ENCODE results near the gene ROR1.

The ROR1 gene

DNA sequence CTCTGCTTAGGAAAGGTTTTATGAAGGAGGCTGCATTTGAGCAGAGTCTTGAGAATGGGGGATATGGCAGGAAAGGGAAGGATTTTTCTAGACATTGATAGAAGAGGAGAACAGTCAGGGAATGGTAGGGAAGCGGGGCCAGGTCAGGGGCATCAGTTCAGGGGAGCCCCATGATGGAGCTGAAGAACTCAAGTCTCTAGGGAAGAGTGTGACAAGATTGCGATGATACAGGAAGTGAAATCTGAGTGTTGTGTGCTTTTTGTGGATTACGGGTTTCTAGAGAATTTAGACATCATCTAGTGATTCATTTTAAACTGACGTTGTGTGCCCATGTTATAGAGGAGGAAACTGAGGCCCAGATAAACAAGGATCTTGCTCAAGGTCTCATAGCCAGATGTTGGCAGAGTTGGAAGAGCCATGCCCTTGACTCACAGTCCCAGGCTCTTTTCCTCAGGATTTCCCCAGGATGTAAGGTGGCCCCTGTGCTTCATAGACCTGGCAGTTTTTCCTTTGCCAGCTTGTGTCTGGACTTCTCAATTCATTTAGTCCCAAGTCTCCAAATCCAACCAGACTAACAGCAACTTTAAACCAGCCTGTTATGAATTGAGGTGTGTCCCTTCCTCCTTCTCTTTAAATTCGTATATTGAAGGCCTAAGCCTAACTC is 130.3 kb downstream of the ROR1 start:
- DNase-seq (ENCODE audit: low read depth, low spot score) = no peak
- H3K4me3 ChIP-seq (ENCODE audit: low read depth, low read length) = no peak overlapping the region
- ChIA-PET POLR2A (no interaction called here), CTCF (interaction anchor here (1.3 to 1.5 kb wide), 3 partner anchors 10 to 212 kb away, joined by 3 to 4 read pairs (median 3); no protein-coding TSS in a partner anchor)
- TF ChIP-seq, protein P1, sequence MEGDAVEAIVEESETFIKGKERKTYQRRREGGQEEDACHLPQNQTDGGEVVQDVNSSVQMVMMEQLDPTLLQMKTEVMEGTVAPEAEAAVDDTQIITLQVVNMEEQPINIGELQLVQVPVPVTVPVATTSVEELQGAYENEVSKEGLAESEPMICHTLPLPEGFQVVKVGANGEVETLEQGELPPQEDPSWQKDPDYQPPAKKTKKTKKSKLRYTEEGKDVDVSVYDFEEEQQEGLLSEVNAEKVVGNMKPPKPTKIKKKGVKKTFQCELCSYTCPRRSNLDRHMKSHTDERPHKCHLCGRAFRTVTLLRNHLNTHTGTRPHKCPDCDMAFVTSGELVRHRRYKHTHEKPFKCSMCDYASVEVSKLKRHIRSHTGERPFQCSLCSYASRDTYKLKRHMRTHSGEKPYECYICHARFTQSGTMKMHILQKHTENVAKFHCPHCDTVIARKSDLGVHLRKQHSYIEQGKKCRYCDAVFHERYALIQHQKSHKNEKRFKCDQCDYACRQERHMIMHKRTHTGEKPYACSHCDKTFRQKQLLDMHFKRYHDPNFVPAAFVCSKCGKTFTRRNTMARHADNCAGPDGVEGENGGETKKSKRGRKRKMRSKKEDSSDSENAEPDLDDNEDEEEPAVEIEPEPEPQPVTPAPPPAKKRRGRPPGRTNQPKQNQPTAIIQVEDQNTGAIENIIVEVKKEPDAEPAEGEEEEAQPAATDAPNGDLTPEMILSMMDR (IDR thresholded peaks at IDR 0.05; ENCODE audit: insufficient read depth, low read length, missing control alignments) = no peak

DNA sequence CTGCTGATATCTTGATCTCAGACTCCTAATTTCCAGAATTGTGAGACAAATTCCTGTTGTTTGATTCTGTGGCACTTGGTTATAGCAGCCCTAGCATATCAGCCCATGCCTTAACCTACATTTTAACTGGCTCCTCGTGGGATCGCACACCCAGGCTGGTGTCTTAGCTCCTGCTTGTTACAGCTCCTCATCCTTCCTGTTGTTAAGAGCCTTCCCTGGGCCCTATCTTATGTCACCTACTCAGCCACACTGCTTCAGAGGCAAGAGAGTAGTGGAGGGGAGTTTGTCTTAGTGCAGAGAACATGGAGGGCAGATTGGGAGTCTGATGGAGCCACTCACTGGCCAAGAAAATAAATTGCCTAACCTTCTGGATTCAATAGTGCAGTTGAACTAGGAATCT is 131.0 kb downstream of the ROR1 start:
- CTCF ChIA-PET = interaction anchor here (0.8 to 1.7 kb wide), 7 partner anchors 9 to 213 kb away, joined by 3 to 5 read pairs (median 4); no protein-coding TSS in a partner anchor
- H3K4me3 ChIP-seq (ENCODE audit: low read depth, low read length) = no peak overlapping the region
- DNase-seq (ENCODE audit: low read depth, low spot score) = no peak
- POLR2A ChIA-PET = no interaction called here
- TF ChIP-seq, protein P1 (IDR thresholded peaks at IDR 0.05; ENCODE audit: insufficient read depth, low read length, missing control alignments) = no peak

DNA sequence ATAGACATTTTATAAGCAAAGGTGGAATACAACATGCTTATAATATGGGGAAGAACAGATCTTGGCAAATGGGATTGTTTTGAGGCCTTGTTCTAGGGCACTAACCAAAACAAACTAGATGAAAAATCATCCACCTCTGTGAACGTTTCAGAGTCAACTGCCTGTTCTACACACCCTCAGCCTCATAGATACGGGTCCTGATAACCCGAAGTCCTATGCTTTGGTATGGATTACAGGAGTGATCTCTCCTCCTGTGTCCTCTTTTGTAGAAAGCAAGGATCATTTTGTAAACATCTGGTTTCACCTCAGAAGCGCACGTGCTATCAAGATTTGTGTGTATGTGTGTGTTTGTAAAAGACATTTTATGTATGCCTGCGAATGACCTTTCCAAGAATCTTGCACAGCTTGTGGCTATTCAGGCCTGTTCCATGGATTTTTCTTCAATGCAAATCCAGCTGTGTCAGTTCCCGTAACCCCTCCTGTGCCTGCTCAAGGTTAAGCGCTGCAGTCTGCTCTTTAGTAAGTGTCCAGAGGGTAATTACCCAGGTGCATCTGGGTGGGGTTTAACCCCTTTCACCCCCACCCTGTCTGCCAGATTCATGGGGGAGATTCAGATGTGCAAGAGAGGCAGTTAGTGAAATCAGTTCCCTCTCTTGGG is 132.4 kb downstream of the ROR1 start:
- TF ChIP-seq, protein P1 (IDR thresholded peaks at IDR 0.05; ENCODE audit: insufficient read depth, low read length, missing control alignments) = no peak
- ChIA-PET CTCF (interaction anchor here (0.7 to 1.7 kb wide), 5 partner anchors 9 to 338 kb away, joined by 3 to 5 read pairs (median 4); no protein-coding TSS in a partner anchor), POLR2A (interaction anchor here (0.6 kb wide), 1 partner anchor 120 kb away, joined by 3 read pairs; no protein-coding TSS in a partner anchor)
- no peak overlapping the region for H3K4me3 ChIP-seq (ENCODE audit: low read depth, low read length)
- no peak for DNase-seq (ENCODE audit: low read depth, low spot score)

DNA sequence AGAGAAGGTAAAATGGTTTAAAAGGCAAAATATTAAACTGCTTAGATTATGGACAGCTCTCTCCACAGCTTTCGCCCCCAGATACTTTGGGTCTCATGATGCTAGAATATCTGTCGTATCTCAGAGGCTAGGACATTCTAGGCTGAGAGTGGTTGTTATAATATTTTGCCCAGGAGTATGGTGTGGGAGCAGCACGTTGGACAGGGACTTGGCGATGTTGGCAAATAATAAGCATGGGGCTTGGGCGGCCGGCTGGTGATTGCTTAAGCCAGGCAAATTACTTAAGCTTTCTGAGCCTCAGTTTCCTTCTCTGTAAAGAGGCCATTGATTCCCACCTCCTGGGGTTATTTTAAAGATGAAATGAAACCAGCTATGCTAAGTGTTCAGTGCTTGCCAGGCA is 133.2 kb downstream of the ROR1 start:
- TF ChIP-seq, protein P1 (IDR thresholded peaks at IDR 0.05; ENCODE audit: insufficient read depth, low read length, missing control alignments) = no peak
- ChIA-PET POLR2A (no interaction called here), CTCF (interaction anchor here (1.0 to 1.5 kb wide), 2 partner anchors 11 to 133 kb away, joined by 4 read pairs; partner anchors contain the start of gene ROR1)
- no peak overlapping the region for H3K4me3 ChIP-seq (ENCODE audit: low read depth, low read length)
- no peak for DNase-seq (ENCODE audit: low read depth, low spot score)

DNA sequence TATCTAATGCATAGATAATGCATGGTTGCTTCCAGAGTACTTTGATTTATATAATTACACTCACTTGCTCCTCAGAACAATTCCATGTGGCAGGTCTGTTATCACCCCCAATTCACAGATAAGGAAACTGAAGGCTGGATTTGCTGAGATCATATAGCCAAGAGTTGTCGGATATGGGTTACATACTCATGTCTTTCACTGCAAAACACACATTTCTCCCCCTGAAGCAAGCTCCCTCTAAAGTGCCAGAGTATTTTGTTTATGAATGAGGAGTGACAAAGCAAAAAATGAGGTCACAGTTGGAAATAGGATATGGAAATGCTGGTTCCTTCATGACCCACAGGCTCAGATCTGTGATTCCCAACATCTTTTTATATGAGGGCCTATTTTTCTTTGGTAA is 134.2 kb downstream of the ROR1 start:
- CTCF ChIA-PET = interaction anchor here (1.5 kb wide), 2 partner anchors 134 to 256 kb away, joined by 3 to 4 read pairs; partner anchors contain the start of gene ROR1
- no peak overlapping the region for H3K4me3 ChIP-seq (ENCODE audit: low read depth, low read length)

More for the DNA sequence above, 134.2 kb downstream of the ROR1 start:
- POLR2A ChIA-PET = no interaction called here
- TF ChIP-seq, protein P1 (IDR thresholded peaks at IDR 0.05; ENCODE audit: insufficient read depth, low read length, missing control alignments) = no peak
- DNase-seq (ENCODE audit: low read depth, low spot score) = no peak

All from AG04449 (cell line).